ENCODE results near the gene ASAP3.

ASAP3 gene

DNA sequence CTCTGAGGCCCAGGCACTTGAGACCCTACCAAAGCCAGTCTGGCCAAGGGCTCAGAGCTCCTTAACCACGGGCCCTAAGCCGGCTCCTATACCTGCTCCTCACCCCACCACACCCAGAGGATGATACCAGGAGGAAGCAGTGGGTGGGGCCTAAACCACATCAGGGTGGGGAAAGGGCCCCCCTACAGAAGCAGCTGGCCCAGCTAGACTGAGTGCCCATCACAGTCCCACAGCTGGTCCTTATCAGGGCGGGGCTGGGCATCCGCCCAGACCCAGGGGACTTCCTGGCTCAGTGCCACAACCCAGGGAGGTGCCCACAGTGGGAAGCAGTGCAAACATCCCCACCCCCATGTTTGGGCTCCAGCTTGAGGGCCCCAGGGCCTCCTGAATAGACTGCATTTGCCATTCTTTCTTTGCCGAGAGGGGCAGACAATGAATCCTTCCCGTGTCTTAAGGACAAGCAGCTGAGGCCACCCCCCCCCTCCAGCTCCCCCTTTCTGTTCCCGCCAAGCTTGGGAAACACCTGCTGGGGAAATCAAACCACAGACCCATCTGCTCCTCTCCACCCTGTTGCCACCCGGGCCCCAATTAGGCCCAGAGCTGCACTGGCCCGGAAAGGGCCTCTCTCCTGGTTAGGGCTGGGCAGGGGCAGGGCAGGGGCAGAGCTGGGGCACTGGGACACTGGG lies 40.9 kb upstream of the ASAP3 start:
- in situ Hi-C loops (cut with HindIII; ENCODE audit: low sequenced_read_pairs): no loop called here

DNA sequence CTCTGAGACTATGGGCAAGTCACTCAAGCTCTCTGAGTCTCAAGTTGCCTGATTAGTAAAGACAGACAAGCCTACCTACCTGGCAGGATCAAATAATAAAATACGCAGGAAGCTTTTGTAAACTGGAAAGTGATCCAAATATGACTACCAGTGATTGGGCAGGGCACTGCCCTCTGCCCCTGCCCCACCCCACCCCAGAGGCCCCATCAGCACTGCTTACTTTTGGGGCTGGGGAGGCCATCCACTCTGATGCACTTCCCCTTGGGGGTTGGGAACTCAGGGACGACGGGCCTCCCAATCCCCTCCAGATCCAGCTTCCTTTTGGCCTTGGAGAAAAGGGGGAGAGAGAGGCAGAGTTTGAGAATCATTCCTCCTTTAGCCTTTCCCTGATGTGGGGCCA lies 40.2 kb upstream of the ASAP3 start:
- no peak overlapping the region for H3K4me3 ChIP-seq (ENCODE audit: low read depth, low read length)
- in situ Hi-C loops (cut with HindIII; ENCODE audit: low sequenced_read_pairs): no loop called here
- TF ChIP-seq, protein P1, sequence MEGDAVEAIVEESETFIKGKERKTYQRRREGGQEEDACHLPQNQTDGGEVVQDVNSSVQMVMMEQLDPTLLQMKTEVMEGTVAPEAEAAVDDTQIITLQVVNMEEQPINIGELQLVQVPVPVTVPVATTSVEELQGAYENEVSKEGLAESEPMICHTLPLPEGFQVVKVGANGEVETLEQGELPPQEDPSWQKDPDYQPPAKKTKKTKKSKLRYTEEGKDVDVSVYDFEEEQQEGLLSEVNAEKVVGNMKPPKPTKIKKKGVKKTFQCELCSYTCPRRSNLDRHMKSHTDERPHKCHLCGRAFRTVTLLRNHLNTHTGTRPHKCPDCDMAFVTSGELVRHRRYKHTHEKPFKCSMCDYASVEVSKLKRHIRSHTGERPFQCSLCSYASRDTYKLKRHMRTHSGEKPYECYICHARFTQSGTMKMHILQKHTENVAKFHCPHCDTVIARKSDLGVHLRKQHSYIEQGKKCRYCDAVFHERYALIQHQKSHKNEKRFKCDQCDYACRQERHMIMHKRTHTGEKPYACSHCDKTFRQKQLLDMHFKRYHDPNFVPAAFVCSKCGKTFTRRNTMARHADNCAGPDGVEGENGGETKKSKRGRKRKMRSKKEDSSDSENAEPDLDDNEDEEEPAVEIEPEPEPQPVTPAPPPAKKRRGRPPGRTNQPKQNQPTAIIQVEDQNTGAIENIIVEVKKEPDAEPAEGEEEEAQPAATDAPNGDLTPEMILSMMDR (IDR thresholded peaks at IDR 0.05; ENCODE audit: low read depth, low read length, missing control alignments): no peak
- DNase-seq (ENCODE audit: low read depth): no peak

More for the DNA sequence above, 40.9 kb upstream of the ASAP3 start:
- TF ChIP-seq, protein P1 (IDR thresholded peaks at IDR 0.05; ENCODE audit: low read depth, low read length, missing control alignments): no peak
- no peak for DNase-seq (ENCODE audit: low read depth)
- no peak overlapping the region for H3K4me3 ChIP-seq (ENCODE audit: low read depth, low read length)

DNA sequence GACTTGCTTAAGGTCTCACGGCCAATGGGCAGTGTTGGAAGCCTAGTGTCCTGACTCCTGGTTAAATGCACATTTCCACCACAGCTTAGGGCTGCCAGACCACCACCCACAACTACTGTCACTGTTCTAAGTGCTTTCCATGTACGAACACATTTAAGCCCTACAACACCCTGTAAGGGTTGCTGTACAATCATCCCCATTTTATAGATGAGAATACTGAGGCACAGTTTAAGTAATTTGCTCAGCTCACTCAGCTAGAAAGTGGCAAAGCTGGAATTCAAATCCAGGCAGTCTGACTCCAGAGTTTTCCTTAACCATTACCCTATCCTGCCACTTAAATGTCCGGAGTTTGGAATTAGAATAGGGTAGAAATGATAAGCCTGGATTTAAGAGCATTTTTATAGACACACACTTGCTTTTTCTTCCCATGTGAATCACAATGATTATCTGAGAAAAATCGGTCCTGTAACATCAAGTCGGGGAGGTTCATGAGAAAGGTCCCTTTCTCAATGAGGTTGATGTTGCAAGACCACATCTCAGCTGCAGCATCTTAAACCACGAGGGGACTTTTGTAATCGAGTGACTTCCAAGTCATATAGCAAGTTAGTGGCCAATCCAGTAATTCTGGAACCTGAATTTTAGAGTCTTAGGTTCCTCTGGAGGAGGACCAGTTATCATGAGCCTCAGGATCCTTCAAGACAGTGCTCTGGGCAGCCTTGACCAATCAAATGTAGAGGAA lies 38.4 kb upstream of the ASAP3 start:
- in situ Hi-C loops (cut with HindIII; ENCODE audit: low sequenced_read_pairs): no loop called here
- no peak overlapping the region for H3K4me3 ChIP-seq (ENCODE audit: low read depth, low read length)
- DNase-seq (ENCODE audit: low read depth): no peak
- TF ChIP-seq, protein P1 (IDR thresholded peaks at IDR 0.05; ENCODE audit: low read depth, low read length, missing control alignments): no peak

DNA sequence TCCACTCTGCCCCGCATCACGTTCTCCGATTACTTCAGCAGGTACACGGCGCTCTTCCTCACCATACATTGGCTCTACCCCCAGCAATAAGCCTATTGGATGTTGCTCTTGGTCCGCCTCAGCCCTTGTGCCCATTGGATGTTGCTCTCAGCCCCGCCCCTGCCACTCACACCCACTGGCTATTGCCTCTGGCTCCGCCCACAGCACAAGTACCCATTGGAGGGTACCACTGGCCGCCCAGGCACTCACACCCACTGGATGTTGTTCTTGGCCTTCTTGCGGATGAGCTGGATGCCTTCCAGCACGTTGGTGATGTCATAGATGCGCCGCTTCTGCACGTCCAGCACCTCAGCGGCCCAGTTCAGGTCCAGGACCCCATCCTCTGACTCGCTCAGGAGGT lies 37.6 kb upstream of the ASAP3 start:
- TF ChIP-seq, protein P1 (IDR thresholded peaks at IDR 0.05; ENCODE audit: low read depth, low read length, missing control alignments): no peak
- H3K4me3 ChIP-seq (ENCODE audit: low read depth, low read length): no peak overlapping the region
- in situ Hi-C loops (cut with HindIII; ENCODE audit: low sequenced_read_pairs): no loop called here
- no peak for DNase-seq (ENCODE audit: low read depth)

DNA sequence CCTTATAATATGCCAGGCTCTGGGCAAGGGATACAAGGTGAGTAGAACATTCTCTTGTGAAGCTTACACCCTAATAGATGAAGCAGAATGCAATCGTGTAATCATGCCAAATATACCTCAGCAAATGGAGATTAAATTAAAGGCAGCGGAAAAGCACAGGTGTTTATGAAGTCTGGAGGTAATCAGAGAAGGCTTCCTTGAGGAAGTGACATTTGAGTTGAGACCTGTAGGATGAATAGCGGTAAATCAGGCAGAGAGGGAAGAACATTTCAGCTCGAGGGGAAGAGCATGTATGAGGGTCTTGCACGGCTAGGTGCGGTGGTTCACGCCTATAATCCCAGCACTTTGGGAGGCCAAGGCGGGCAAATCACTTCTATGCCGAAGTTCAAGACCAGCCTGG lies 33.6 kb upstream of the ASAP3 start:
- DNase-seq (ENCODE audit: low read depth): no peak
- in situ Hi-C loops (cut with HindIII; ENCODE audit: low sequenced_read_pairs): no loop called here
- no peak overlapping the region for H3K4me3 ChIP-seq (ENCODE audit: low read depth, low read length)
- TF ChIP-seq, protein P1 (IDR thresholded peaks at IDR 0.05; ENCODE audit: low read depth, low read length, missing control alignments): no peak

DNA sequence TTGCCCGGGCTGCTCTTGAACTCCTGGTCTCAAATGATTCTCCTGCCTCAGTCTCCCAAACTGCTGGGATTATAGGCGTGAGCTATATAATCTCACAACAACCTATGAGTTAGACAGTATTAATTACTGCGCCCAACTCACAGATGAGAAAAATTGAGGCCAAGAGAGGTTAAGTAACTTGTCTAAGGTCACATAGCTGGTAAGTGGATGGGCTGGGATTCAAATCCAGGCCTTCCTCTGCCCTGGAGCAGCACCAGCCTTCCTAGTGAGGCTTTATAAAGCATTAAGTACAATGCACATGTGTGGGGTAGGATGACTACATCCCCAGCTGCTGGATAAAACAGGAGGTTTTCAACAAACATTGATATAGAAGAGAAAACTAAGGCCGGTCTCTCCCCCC lies 31.9 kb upstream of the ASAP3 start:
- in situ Hi-C loops (cut with HindIII; ENCODE audit: low sequenced_read_pairs): no loop called here
- TF ChIP-seq, protein P1 (IDR thresholded peaks at IDR 0.05; ENCODE audit: low read depth, low read length, missing control alignments): no peak
- no peak overlapping the region for H3K4me3 ChIP-seq (ENCODE audit: low read depth, low read length)
- no peak for DNase-seq (ENCODE audit: low read depth)
